ENCODE data around the gene ZNRF3.

ZNRF3 gene

DNA sequence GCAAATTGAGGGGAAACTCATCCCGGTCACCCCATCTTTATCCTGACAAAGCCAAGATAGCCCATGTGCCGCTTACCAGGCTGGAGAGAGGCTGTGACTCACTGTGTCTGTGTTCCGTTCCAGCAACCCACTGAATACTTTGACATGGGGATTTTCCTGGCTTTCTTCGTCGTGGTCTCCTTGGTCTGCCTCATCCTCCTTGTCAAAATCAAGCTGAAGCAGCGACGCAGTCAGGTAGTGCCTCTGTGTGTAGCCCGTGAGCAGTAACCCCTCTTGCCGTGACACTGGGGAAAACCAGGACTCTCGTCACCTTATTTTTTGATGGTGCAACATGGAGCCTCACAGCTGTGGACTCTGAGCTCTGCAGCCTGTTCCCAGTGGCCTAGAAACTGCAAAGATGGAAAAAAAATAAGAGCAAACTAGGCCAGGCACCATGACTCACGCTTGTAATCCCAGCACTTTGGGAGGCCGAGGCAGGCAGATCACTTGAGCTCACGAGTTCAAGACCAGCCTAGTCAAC is 161.3 kb downstream of the ZNRF3 start:
- no peak for DNase-seq

DNA sequence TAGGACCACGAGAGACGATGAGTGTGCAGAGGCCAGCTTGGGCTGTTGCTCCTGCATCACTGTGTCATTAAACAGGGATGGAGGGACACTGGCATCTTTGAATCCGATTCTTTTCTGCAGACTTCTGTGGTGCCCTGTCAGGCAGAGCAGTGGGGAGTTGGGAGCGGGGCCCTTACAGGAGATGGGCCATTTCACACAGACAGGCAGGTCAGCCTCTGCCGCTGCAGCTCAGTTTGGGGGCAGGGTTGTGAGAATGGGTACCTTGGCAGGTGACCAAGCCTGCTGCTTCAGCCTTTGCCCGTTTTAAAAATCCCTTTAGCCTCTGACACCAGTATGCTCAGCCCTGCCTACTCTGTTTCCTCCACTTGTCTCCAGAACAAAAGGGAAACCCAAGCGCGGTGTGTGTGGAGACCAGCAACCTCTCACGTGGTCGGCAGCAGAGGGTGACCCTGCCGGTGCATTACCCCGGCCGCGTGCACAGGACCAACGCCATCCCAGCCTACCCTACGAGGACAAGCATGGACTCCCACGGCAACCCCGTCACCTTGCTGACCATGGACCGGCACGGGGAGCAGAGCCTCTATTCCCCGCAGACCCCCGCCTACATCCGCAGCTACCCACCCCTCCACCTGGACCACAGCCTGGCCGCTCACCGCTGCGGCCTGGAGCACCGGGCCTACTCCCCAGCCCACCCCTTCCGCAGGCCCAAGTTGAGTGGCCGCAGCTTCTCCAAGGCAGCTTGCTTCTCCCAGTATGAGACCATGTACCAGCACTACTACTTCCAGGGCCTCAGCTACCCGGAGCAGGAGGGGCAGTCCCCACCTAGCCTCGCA is 165.7 kb downstream of the ZNRF3 start:
- DNase-seq, result no peak

DNA sequence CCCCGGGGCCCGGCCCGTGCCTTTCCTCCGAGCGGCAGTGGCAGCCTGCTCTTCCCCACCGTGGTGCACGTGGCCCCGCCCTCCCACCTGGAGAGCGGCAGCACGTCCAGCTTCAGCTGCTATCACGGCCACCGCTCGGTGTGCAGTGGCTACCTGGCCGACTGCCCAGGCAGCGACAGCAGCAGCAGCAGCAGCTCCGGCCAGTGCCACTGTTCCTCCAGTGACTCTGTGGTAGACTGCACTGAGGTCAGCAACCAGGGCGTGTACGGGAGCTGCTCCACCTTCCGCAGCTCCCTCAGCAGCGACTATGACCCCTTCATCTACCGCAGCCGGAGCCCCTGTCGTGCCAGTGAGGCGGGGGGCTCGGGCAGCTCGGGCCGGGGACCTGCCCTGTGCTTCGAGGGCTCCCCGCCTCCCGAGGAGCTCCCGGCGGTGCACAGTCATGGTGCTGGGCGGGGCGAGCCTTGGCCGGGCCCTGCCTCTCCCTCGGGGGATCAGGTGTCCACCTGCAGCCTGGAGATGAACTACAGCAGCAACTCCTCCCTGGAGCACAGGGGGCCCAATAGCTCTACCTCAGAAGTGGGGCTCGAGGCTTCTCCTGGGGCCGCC is 166.4 kb downstream of the ZNRF3 start:
- no peak for DNase-seq

DNA sequence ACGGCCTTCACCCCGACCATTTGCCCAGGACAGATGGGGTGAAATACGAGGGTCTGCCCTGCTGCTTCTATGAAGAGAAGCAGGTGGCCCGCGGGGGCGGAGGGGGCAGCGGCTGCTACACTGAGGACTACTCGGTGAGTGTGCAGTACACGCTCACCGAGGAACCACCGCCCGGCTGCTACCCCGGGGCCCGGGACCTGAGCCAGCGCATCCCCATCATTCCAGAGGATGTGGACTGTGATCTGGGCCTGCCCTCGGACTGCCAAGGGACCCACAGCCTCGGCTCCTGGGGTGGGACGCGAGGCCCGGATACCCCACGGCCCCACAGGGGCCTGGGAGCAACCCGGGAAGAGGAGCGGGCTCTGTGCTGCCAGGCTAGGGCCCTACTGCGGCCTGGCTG is 167.1 kb downstream of the ZNRF3 start:
- no peak for DNase-seq

DNA sequence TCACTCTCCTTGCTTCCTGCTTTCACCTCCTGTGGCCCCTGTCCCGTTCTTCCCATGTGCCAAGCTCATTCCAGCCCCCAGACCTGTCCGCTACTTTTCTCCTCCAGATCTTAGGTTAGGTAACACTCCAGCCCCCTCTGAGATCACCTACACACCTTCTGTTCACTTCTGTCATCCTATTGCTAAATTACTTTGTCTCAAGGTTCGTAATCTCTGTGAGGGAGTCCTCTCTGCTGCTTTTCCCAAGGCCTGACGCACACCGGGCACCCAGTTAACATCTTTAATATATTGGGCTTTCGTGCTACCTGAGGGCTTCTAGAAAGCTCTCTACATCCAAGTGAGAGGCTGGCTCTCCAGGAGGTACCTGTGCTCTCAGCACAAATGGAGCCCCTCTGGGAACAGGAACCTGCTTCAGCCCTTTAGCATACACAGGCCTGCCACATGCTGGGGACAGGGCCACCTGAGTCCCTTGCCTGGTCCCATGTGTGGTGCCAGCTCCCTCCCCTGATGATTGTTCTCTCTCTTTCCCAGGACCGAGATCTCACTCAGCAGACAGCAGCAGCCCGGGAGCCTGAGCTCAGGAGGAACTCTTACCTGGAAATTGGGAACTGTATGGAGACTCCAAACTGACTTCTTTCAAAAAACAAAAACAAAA is 169.8 kb downstream of the ZNRF3 start:
- no peak for DNase-seq

DNA sequence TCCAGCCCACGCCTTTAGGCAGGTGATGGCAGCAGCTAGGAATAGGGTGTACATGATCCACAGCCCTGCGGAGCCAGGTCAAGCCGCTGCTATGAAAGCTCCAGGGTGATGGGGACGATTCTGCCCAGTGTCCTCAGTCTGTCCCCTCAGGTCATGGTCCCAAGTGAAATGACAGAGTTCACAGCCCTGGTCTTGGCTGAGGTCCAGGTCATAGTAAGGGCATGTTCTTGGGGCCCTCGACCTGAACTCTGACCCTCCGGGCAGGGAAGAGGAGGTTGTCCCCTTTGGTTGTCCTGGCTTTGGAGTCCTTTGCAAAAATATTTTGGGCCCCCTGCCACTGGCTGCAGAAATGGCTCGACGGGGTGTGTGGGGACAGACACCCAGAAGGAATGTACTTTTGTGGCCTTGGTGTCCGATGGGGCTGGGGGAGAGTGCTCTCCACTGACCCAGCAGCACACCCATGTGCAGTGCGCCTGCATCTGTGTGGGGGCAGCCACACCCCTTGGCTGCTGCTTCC is 170.9 kb downstream of the ZNRF3 start:
- no peak for DNase-seq

DNA sequence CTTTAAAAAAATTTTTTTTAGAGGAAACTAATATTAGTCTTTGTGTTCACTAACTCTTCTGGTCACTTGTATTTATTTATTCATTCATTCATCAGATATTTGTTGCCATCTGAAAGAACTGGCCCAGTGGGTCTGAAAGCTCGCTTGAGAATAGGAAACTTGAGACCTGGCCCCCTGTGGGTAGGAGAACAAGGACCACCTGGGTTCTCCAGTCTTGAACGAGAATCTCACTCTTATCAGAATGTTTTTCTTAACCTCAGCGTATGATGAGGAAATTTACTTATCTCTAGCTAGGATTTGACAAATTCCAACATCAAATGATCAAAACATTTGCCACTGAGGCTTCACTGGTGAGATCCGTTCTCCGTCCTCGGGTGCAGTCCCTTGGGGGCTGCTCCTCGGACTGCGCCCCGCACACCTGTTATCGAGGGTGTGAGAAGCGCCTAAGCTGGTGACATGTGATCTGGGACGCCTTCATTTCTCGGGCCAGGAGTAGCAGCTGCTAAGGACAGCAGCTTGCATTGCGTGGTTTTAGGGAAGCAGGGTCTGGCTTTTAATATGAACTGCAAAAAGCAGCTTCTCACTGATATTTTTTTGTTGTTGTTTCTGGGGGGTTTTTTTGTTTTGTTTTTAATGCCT is 171.9 kb downstream of the ZNRF3 start:
- no peak for DNase-seq

DNA sequence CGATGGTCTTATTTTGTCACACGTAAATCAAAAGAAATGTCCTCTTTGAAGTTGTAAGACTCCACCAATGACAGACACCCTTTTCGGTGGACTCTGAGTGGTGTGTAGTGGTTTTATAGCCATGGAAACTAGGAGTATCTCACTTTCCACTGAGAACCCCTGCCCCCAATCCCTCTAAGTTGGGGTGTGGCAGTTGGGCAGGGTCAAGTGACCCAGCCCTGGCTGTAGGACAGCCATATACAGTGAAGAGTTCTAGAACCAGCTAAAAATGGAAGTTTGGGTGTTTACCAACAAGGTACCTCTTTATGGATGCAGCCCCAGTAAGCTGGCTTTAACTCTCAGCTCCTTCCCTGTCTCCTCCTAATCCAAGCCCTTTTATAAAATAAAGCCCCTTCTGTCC is 173.1 kb downstream of the ZNRF3 start:
- DNase-seq, result no peak

DNA sequence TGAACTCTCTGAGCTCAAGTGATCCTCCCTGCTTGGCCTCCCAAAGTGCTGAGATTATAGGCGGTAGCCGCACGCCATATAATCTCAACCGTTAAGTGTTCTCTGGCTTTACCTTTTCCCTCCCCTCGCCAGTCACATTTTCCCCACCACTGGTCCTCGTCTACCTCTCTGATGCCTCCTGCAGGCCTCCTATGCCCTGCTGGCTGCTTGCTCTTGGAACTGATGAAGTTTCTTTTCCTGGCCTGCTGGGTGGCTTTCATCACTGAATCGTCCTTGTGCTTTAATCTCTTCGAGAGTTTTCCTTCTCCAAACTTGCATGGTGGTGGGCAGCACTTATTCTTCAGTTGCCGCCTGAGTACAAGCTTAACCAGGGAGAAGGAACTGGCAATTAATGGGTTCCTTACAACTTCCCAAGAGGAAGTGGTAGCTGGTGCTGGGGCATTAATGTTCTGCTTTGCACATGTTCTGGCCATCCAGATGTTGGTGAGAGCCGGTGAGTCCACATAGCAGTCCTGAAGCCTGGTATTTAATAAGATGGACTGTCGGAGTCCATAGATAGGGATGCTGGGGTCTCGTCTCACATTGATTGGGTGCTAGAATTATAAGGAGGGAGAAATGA is 177.0 kb downstream of the ZNRF3 start:
- no peak for DNase-seq

DNA sequence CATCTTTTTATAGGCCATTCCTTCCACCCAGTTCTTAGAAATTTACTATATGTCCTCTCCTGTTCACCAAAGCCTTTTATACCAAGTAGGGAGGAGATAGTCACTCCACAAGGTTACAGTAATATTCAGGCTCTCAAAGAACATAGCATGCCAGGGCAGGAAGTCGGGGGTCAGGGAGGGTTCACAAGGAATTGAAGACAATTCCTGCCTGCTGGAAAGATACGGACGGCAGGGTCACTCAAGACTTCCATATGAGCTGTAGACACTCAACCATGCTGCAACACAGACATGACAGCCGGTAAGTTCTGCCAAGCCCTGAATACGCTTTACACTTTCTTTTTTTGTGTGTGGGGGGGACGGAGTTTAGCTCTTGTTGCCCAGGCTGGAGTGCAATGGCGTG is 177.6 kb downstream of the ZNRF3 start:
- no peak for DNase-seq

DNA sequence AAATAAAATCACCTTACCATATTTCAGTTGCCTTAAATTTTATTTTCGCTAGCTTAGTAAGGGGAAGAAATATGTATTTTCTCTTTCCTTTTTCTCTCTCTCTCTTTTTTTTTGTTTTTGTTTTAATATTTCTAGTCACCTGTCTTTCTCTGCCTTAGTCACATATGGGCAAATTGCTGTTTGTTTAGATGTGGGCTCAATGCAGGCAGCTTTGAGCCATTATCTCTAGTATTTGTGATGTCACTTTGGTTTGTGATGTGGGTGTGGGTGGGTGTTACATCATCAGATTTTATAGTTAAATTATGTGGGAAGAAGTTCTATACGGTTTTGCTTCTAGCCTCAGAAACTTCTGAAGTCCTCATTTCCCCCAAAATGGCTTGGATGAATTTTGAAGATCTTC is 178.4 kb downstream of the ZNRF3 start, which contains the start of gene C22orf31:
Gene C22orf31 (minus strand): TSS at position 59 of the 400 bp plus-strand sequence. CDS start 39 bp downstream, at position 20.
- DNase-seq, result no peak

DNA sequence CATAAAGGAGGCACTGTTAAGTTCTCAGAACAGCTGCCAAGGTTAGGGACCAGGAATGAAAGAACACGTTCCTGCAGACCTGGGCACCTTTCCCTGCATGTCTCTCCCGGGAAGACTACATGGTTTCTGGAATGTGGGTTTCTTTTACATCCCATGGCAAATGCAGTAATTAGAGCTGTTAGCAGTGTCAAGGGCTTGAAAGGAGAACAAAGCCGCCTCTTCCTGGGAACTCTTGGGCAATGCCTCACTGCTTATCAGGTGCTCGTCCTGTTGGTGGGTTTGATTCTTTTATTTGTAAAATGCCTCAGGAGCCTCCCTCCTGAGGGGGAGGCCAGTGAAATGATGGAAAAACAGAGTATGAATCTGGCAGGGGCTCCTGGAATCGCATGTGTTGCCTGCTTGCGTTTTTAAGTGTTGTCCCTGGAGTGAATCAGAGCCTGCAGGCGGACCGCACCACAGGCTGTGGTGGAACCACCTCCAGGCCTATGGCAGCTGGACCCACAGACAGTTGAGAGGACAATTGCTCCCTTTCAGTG is 179.0 kb downstream of the ZNRF3 start:
- no peak for DNase-seq

DNA sequence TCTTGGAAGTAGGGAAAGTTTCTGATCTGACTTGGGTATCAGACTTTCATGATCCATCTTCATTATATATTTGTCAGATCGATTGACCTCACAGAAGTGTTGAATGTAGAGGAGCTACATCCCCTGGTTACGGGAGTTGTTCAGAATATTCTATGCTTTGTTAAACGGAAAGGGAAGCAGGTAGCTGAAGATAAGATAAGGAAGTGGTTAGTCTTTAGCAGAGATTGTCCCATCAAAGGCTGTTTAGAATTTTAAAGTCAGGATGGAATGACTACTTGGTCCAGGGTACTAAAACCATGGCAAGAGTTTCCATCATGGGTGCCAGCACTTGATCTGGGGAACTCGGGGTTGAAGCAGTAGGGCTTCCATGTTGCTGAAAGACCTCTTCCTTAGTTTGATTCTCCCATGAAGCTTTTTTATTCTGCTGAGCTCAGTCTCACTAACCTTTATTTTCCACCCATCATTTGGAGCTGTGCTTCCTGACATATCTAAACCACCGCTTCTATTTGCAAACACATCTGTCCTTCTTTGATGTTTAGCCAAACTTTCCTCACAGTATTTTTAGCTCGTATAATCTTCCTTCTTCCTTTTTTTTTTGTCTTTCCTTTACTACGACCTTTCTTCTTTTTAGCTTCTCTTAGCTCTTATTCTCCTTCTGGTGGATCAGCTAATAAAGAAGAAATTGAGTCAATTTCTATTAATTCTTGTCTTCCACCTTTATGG is 182.3 kb downstream of the ZNRF3 start:
- DNase-seq, result no peak

DNA sequence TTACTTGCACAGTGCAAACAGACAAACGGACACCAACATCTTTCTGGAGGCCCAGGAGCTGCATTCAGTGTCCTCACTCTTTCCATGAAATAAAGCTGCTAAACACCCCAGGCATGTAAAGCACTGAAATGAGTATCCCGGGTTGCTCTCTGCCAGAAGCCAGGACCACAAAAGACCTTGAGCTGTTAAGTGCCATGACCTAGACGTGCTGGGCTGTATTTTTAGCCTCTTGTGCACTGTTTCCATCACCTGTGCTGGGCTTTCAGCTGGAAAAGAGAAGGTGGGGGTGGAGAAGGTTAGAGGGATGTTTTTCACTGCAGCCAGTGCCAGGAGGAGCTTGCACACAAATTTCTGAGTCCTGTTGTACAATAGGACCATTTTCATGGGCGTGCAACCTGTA is 186.1 kb downstream of the ZNRF3 start:
- no peak for DNase-seq

DNA sequence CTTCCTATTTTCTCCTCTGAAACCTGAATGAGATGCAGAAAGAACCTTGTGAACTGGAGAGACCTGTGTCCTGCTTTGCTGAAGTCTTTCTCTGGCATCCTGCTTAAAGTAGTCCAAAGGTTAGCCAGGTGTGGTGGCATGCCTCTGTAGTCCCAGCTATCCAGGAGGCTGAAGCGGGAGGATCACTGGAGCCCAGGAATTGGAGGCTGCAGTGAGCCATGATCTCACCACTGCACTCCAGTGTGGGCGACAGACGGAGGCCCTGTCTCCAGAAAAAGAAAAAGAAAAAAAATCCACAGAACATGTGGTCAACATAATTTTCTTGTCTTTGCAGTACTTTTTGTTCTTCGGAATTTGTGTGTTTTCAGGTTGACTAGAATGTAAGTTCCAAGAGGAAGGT is 187.1 kb downstream of the ZNRF3 start:
- DNase-seq, result no peak

DNA sequence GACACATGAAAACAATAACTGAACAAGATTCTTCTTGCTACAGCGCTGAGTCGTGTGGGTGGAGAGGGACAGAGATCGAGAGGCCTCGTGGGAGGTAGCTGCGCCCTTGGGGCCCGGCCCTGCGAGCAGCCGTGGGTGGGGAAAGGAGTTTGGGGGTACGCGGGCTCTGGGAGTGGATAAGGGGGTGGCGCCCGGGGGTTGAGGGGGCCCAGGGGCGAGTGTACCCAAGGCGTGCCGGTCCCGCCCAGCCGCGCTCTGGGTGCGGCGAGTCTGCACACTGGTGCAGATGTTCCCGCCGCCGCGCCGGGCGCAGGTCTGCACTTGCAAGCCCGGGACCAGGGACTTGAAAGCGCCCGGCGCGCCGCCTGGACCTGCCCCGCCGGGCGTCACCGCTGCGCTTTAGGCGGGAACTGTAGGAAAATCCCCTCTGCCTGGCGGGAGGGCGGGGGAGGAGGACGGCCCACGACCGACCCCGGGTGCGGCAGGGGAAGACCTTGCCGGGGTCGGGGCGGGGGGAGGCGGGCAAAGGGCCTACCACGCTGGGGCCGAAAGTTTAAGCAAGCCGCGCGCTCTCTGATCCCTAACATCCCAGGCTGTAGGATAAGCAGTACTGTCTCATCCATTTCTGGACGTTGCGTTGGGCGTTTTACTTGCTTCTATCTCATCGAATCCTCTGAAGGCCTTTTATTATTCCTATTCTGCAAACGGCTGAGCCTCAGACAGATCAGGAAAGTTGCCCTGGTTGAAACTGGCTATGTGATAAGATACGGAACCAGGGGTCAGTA is 188.1 kb downstream of the ZNRF3 start:
- peak; percentile 23 for DNase-seq

DNA sequence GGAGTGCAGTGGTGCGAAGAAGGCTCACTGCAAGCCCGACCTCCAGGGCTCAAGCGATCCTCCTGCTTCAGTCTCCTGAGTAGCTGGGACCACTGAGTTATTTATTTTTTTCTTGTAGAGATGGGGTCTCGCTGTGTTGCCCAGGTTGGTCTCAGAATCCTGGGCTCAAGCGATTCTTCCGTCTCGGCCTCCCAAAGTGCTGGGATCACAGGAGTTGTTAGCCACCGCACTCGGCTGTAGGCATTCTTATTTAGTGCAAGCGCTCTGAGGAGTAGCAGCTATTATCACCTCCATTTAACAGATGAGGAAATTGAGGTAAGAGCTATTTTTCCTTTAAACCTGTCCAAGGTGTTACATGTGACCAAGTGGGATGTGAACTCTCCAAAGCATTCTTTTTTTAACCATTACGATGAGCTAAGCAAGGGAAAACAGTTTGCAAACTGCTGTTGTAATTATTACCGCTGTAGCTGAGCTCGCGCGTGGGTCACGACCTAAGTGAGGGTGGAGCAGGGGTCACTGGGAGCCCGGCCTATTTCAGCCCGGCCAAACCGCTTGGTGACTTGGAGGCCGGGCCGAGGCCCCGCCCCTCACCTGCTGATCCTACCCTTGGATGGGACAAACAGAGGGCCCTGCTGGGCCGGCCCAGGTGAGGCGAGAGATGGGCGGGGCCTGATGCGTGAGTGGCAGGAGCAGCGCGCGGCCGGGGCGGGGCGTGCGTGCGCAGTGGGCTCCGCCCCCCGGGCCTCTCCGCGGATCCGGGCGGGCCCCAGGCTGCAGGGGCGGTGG is 189.0 kb downstream of the ZNRF3 start:
- peak; percentile 44 for DNase-seq

DNA sequence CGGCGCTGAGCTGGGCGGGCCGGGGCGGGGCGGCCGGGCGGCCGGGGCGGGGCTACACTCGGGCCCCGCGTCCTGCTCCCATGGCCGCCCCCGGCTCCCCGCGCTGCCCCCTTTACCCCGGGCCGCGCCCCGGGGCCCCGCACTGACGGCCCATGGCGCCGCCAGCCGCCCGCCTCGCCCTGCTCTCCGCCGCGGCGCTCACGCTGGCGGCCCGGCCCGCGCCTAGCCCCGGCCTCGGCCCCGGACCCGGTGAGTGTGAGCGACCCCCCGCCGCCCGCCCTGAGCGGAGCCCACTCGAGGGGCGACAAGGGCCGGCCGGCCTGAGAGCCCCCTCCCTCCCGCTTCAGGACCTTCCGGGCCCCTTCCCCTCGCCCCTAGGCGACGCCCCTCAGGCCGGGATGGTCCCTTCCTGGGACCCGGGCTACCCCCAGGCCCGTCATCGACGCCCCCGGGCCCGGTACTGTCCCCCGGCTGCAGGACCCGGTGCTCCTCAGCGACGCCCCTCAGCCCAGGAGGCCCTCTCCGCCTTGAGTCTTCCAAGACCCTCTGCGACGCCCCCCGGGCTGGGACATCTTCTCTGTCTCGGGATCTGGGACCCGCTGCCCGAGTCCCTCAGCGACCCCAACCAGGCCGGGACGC is 189.7 kb downstream of the ZNRF3 start, which contains the start of gene KREMEN1:
Gene KREMEN1 (plus strand): TSS at position 57 of the 639 bp plus-strand sequence. CDS start 96 bp downstream, at position 153.
- DNase-seq, result no peak

DNA sequence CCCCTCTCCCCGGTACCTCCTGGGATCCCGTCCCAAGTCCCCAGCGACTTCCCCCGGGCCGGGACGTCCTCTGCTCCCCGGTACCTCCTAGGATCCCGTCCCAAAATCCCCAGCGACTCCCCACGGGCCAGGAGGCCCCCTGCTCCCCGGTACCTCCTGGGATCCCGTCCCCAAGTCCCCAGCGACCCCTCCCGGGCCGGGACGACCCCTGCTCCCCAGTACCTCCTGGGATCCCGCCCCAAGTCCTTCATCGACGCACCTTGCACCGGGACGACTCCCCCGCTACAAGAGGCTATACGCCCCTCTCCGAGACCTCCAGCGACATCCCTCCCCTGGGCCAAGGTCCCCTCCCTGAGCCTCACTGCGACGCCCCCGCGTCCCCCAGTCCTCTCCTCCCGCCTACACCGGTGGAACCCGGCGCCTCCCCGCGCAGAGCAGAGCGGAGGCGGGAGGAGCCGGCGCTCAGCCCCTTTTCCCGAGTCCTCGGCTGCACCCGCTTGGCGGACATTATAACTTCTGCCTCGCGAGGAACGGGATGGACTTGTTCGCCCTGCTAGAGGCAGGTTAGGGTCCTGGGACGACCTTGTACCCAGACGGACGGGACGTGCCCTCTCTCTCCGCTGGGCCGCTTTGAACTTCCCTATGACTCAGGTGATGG is 190.4 kb downstream of the ZNRF3 start:
- DNase-seq, result no peak

Measured in NCI-H1694 (cell line).